CD8-positive, alpha-beta memory T cell (primary cell): ENCODE measurements around the gene CHRNA10. TPM values are rescaled to one million over a fixed set of nuclear protein-coding genes. Genes with fewer than 3 reads are reported as not detected.
A peak's percentile ranks its signal among the peaks of the same experiment; 100 is the strongest.

Source experiments
- CTCF ChIA-PET: fragments of 350-600 bp; sonication (Branson Sonifier 250); formaldehyde crosslinking; loops from one replicate; lab custom pipeline; 2021; ENCODE audit warnings: antibody characterized with exemption; lab: Charles Lee
- POLR2A ChIA-PET: fragments of 350-600 bp; sonication (Branson Sonifier 250); formaldehyde crosslinking; loops from one replicate; lab custom pipeline; 2021; ENCODE audit warnings: antibody characterized with exemption; lab: Charles Lee
- DNase-seq, 5 donors: peaks; one replicate each; pipeline versions ENCODE4 v3.0.0 to v3.0.0-alpha.2; 2020 to 2022; ENCODE audit warnings: mixed read lengths in 1 of 5
- H3K27ac ChIP-seq: one replicate; pipeline ENCODE4 v1.7.0; 2013; ENCODE audit warnings: low read depth, mild to moderate bottlenecking, low read length, moderate library complexity
- H3K27me3 ChIP-seq: 2 replicates; pipeline ENCODE4 v1.7.0; 2013; ENCODE audit warnings: low read length, mild to moderate bottlenecking; ENCODE audit not compliant: insufficient read depth, poor library complexity, severe bottlenecking
- H3K36me3 ChIP-seq: 2 replicates; pipeline ENCODE4 v1.7.0; 2013; ENCODE audit warnings: mild to moderate bottlenecking, low read length, moderate library complexity; ENCODE audit not compliant: insufficient read depth
- H3K4me1 ChIP-seq: 2 replicates; pipeline ENCODE4 v1.7.0; 2013; ENCODE audit warnings: mild to moderate bottlenecking, low read length, moderate library complexity; ENCODE audit not compliant: insufficient read depth
- H3K4me3 ChIP-seq: 2 replicates; pipeline ENCODE4 v1.7.0; 2013; ENCODE audit warnings: mild to moderate bottlenecking, low read length
- H3K9me3 ChIP-seq: 2 replicates; pipeline ENCODE4 v1.7.0; 2013; ENCODE audit warnings: mild to moderate bottlenecking, low read length
- H3K27ac Mint-ChIP-seq, 8 donors: one replicate each; pipeline ENCODE4 v1.8.0; 2020 to 2021; ENCODE audit warnings: mixed read lengths in 8 of 8, mild to moderate bottlenecking in 6 of 8, inconsistent platforms in 3 of 8, moderate library complexity in 3 of 8
- H3K27me3 Mint-ChIP-seq, 2 donors: one replicate each; pipeline ENCODE4 v1.8.0; 2020 to 2021; ENCODE audit warnings: mixed read lengths in 2 of 2, mild to moderate bottlenecking in 1 of 2, moderate library complexity in 1 of 2
- H3K36me3 Mint-ChIP-seq, 3 donors: one replicate each; pipeline ENCODE4 v1.8.0; 2020 to 2021; ENCODE audit warnings: mixed read lengths in 3 of 3, inconsistent platforms in 1 of 3, mild to moderate bottlenecking in 1 of 3
- H3K4me1 Mint-ChIP-seq, 3 donors: one replicate each; pipeline ENCODE4 v1.8.0; 2020 to 2021; ENCODE audit warnings: mixed read lengths in 3 of 3, inconsistent platforms in 1 of 3, mild to moderate bottlenecking in 1 of 3
- H3K4me3 Mint-ChIP-seq, 7 donors: one replicate each; pipeline ENCODE4 v1.8.0; 2020 to 2021; ENCODE audit warnings: mixed read lengths in 7 of 7, mild to moderate bottlenecking in 6 of 7, moderate library complexity in 4 of 7, inconsistent platforms in 2 of 7
- H3K9me3 Mint-ChIP-seq, 5 donors: one replicate each; pipeline ENCODE4 v1.8.0; 2020 to 2022; ENCODE audit warnings: mixed read lengths in 5 of 5, mild to moderate bottlenecking in 3 of 5, moderate library complexity in 2 of 5, inconsistent platforms in 1 of 5
- polyA plus RNA-seq: library from polyadenylated mRNA; unstranded; fragments of 300-500 nt; fragmentation: Illumina TruSeq; gene quantifications from one replicate; pipeline ENCODE4 v1.2.3, GENCODE V29; 2021
- total RNA-seq, 2 experiments: library from RNA; stranded (reverse); gene quantifications; one replicate each; pipeline ENCODE4 v1.2.3, GENCODE V29; 2021

The CHRNA10 gene
- total and polyA plus RNA-seq, 3 experiments from 2014 or later, result 0.10 to 1.6 (median 1.1) TPM

- H3K36me3 Mint-ChIP-seq, result no peaks in the 10 kb centered on the region
- no peaks in the 10 kb centered on the region for H3K9me3 Mint-ChIP-seq
- Histone ChIP-seq H3K9me3 (no peaks in the 10 kb centered on the region), H3K27ac (no peak overlapping the region), H3K36me3 (no peaks in the 10 kb centered on the region), H3K27me3 (peaks cover 1% of the 10 kb centered on the region), H3K4me3 (no peak overlapping the region), H3K4me1 (peaks cover 9% of the 10 kb centered on the region)
- H3K27me3 Mint-ChIP-seq, result peaks cover 23 to 43% of the 10 kb centered on the region in 2 donors
- DNase-seq, result peak in 1 of 5 donors; percentile 20
- H3K4me1 Mint-ChIP-seq, result peaks cover 7 to 17% (median 7%) of the 10 kb centered on the region in 3 donors
- peak overlapping the region in 1 of 7 donors; percentile 63 for H3K4me3 Mint-ChIP-seq
- ChIA-PET POLR2A (no interaction called here), CTCF (no interaction called here)
- no peak overlapping the region for H3K27ac Mint-ChIP-seq
These were observed 32.7 kb downstream of the CHRNA10 start for GRCh38 chr11:3638513-3638912.

GRCh38 chr11:3637201-3637600 lies 34.0 kb downstream of the CHRNA10 start:
- Mint-ChIP-seq H3K9me3 (no peaks in the 10 kb centered on the region), H3K27ac (no peak overlapping the region), H3K4me1 (peaks cover 0 to 8% (median 4%) of the 10 kb centered on the region in 3 donors), H3K4me3 (no peak overlapping the region), H3K36me3 (no peaks in the 10 kb centered on the region), H3K27me3 (peaks cover 13 to 37% of the 10 kb centered on the region in 2 donors)
- H3K36me3 ChIP-seq, result no peaks in the 10 kb centered on the region
- no peak overlapping the region for H3K27ac ChIP-seq
- H3K27me3 ChIP-seq, result no peaks in the 10 kb centered on the region
- no peak overlapping the region for H3K4me3 ChIP-seq
- no peak for DNase-seq
- no peaks in the 10 kb centered on the region for H3K9me3 ChIP-seq
- CTCF ChIA-PET, result no interaction called here
- POLR2A ChIA-PET, result no interaction called here
- H3K4me1 ChIP-seq, result no peaks in the 10 kb centered on the region

- Histone ChIP-seq H3K4me1 (no peaks in the 10 kb centered on the region), H3K27me3 (no peaks in the 10 kb centered on the region), H3K36me3 (no peaks in the 10 kb centered on the region), H3K27ac (no peak overlapping the region), H3K4me3 (no peak overlapping the region), H3K9me3 (no peaks in the 10 kb centered on the region)
- H3K27me3 Mint-ChIP-seq, result peaks cover 8 to 31% of the 10 kb centered on the region in 2 donors
- H3K4me1 Mint-ChIP-seq, result no peaks in the 10 kb centered on the region
- DNase-seq, result no peak
- ChIA-PET POLR2A (no interaction called here), CTCF (no interaction called here)
- H3K27ac Mint-ChIP-seq, result no peak overlapping the region
- no peaks in the 10 kb centered on the region for H3K9me3 Mint-ChIP-seq
- no peak overlapping the region for H3K4me3 Mint-ChIP-seq
- no peaks in the 10 kb centered on the region for H3K36me3 Mint-ChIP-seq
These were observed 35.4 kb downstream of the CHRNA10 start for GRCh38 chr11:3635641-3636375.

- Mint-ChIP-seq H3K27me3 (peaks cover 2 to 14% of the 10 kb centered on the region in 2 donors), H3K4me1 (no peaks in the 10 kb centered on the region), H3K27ac (no peak overlapping the region), H3K4me3 (no peak overlapping the region), H3K36me3 (no peaks in the 10 kb centered on the region), H3K9me3 (no peaks in the 10 kb centered on the region)
- Histone ChIP-seq H3K27ac (no peak overlapping the region), H3K4me3 (no peak overlapping the region), H3K36me3 (no peaks in the 10 kb centered on the region), H3K9me3 (no peaks in the 10 kb centered on the region), H3K27me3 (no peaks in the 10 kb centered on the region), H3K4me1 (no peaks in the 10 kb centered on the region)
- no peak for DNase-seq
- ChIA-PET POLR2A (no interaction called here), CTCF (no interaction called here)
These were observed 39.0 kb downstream of the CHRNA10 start for GRCh38 chr11:3632070-3632660.

GRCh38 chr11:3631331-3631730 lies 39.9 kb downstream of the CHRNA10 start:
- no peaks in the 10 kb centered on the region for H3K4me1 Mint-ChIP-seq
- H3K27ac Mint-ChIP-seq, result no peak overlapping the region
- H3K4me3 ChIP-seq, result no peak overlapping the region
- H3K27me3 Mint-ChIP-seq, result peaks cover 2 to 10% of the 10 kb centered on the region in 2 donors
- H3K4me1 ChIP-seq, result no peaks in the 10 kb centered on the region
- no peak for DNase-seq
- H3K27me3 ChIP-seq, result no peaks in the 10 kb centered on the region
- no peak overlapping the region for H3K27ac ChIP-seq
- H3K4me3 Mint-ChIP-seq, result no peak overlapping the region
- no peaks in the 10 kb centered on the region for H3K9me3 ChIP-seq
- H3K36me3 Mint-ChIP-seq, result no peaks in the 10 kb centered on the region
- ChIA-PET POLR2A (no interaction called here), CTCF (no interaction called here)
- H3K36me3 ChIP-seq, result no peaks in the 10 kb centered on the region
- H3K9me3 Mint-ChIP-seq, result no peaks in the 10 kb centered on the region

GRCh38 chr11:3627291-3627690 lies 43.9 kb downstream of the CHRNA10 start:
- H3K27ac ChIP-seq, result no peak overlapping the region
- DNase-seq, result no peak
- no peaks in the 10 kb centered on the region for H3K27me3 ChIP-seq
- H3K9me3 Mint-ChIP-seq, result no peaks in the 10 kb centered on the region
- no peaks in the 10 kb centered on the region for H3K36me3 ChIP-seq
- no peak overlapping the region for H3K4me3 ChIP-seq
- H3K4me1 ChIP-seq, result no peaks in the 10 kb centered on the region
- POLR2A ChIA-PET, result no interaction called here
- CTCF ChIA-PET, result no interaction called here
- H3K36me3 Mint-ChIP-seq, result no peaks in the 10 kb centered on the region
- no peaks in the 10 kb centered on the region for H3K4me1 Mint-ChIP-seq
- H3K27me3 Mint-ChIP-seq, result peaks cover 2% of the 10 kb centered on the region in 2 donors
- H3K9me3 ChIP-seq, result no peaks in the 10 kb centered on the region
- no peak overlapping the region for H3K4me3 Mint-ChIP-seq
- no peak overlapping the region for H3K27ac Mint-ChIP-seq

GRCh38 chr11:3626250-3626960 lies 44.8 kb downstream of the CHRNA10 start:
- Histone ChIP-seq H3K27me3 (no peaks in the 10 kb centered on the region), H3K36me3 (no peaks in the 10 kb centered on the region), H3K27ac (no peak overlapping the region), H3K4me3 (no peak overlapping the region), H3K9me3 (no peaks in the 10 kb centered on the region), H3K4me1 (no peaks in the 10 kb centered on the region)
- no peak overlapping the region for H3K4me3 Mint-ChIP-seq
- H3K4me1 Mint-ChIP-seq, result no peaks in the 10 kb centered on the region
- DNase-seq, result no peak
- ChIA-PET POLR2A (no interaction called here), CTCF (no interaction called here)
- no peak overlapping the region for H3K27ac Mint-ChIP-seq
- H3K36me3 Mint-ChIP-seq, result no peaks in the 10 kb centered on the region
- no peaks in the 10 kb centered on the region for H3K9me3 Mint-ChIP-seq
- peaks cover 0 to 1% of the 10 kb centered on the region in 2 donors for H3K27me3 Mint-ChIP-seq

GRCh38 chr11:3623767-3624458 lies 47.3 kb downstream of the CHRNA10 start:
- H3K4me1 Mint-ChIP-seq, result no peaks in the 10 kb centered on the region
- H3K27me3 Mint-ChIP-seq, result no peaks in the 10 kb centered on the region
- CTCF ChIA-PET, result no interaction called here
- no peak overlapping the region for H3K4me3 ChIP-seq
- H3K27ac Mint-ChIP-seq, result no peak overlapping the region
- no peaks in the 10 kb centered on the region for H3K9me3 ChIP-seq
- DNase-seq, result no peak
- no peaks in the 10 kb centered on the region for H3K36me3 ChIP-seq
- POLR2A ChIA-PET, result no interaction called here
- no peaks in the 10 kb centered on the region for H3K36me3 Mint-ChIP-seq
- H3K27ac ChIP-seq, result no peak overlapping the region
- no peak overlapping the region for H3K4me3 Mint-ChIP-seq
- no peaks in the 10 kb centered on the region for H3K9me3 Mint-ChIP-seq
- H3K27me3 ChIP-seq, result no peaks in the 10 kb centered on the region
- no peaks in the 10 kb centered on the region for H3K4me1 ChIP-seq
